Neutrophil (primary cell): ENCODE measurements around the gene HIPK1.

Experiments used
- H3K27ac ChIP-seq: fragments of 200-600 bp; sonication (generic); 2 replicates; pipeline ENCODE4 v1.5.1; 2016; ENCODE audit warnings: mild to moderate bottlenecking, moderate library complexity
- H3K27me3 ChIP-seq: fragments of 200-600 bp; sonication (generic); 2 replicates; pipeline ENCODE4 v1.6.0; 2016; ENCODE audit warnings: mild to moderate bottlenecking
- H3K36me3 ChIP-seq: fragments of 200-600 bp; sonication (generic); 2 replicates; pipeline ENCODE4 v1.5.1; 2017
- H3K4me1 ChIP-seq, 2 experiments: fragments of 200-600 bp in 1 of 2; sonication (generic) in 1 of 2; 1 replicate in 1 of 2; 2 replicates in 1 of 2; pipeline versions ENCODE4 v1.5.1 to v1.6.1; 2013 to 2016; ENCODE audit warnings: low read depth in 1 of 2, low read length in 1 of 2, mild to moderate bottlenecking in 1 of 2, moderate library complexity in 1 of 2; ENCODE audit not compliant: control insufficient read depth in 1 of 2, insufficient read depth in 1 of 2
- H3K4me3 ChIP-seq, 2 experiments: fragments of 200-600 bp in 1 of 2; sonication (generic) in 1 of 2; 1 replicate in 1 of 2; 2 replicates in 1 of 2; pipeline ENCODE4 v1.5.1; 2013 to 2016; ENCODE audit warnings: low read depth in 1 of 2, low read length in 1 of 2, mild to moderate bottlenecking in 1 of 2, moderate library complexity in 1 of 2
- H3K9me3 ChIP-seq: fragments of 200-600 bp; sonication (generic); 2 replicates; pipeline ENCODE4 v1.5.1; 2016
- TF ChIP-seq, protein P1 (sequence below): fragments of 200-600 bp; sonication (generic); IDR thresholded peaks from 2 replicates; pipeline ENCODE4 v1.5.1; 2016; ENCODE audit warnings: antibody characterized with exemption

HIPK1 gene

DNA sequence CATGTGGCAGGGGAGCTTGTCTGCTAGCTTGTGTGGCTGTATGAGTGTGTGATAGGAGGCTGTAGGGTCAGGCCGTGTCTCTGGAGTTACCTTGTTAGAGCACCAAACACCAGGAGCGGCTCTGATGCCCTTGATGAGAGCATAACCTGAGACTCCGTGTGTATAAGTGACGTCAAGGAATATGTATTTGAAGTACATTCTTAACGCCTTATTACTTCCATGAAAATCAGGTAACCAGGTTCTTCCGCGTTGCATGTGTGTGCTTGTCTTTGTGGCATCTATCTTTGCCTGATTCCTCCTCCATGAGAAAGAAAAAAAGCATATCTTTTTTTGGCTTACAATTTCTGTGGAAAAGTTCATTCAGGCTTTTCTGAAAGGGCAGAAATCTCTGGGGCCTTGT, 54.7 kb downstream of the HIPK1 start:
- Histone ChIP-seq H3K27me3 (peaks cover 30% of the 10 kb centered on the region), H3K4me3 (no peak overlapping the region), H3K27ac (no peak overlapping the region), H3K36me3 (peaks cover 13% of the 10 kb centered on the region), H3K9me3 (no peaks in the 10 kb centered on the region), H3K4me1 (peaks cover 0 to 5% of the 10 kb centered on the region in 2 experiments)
- TF ChIP-seq, protein P1, sequence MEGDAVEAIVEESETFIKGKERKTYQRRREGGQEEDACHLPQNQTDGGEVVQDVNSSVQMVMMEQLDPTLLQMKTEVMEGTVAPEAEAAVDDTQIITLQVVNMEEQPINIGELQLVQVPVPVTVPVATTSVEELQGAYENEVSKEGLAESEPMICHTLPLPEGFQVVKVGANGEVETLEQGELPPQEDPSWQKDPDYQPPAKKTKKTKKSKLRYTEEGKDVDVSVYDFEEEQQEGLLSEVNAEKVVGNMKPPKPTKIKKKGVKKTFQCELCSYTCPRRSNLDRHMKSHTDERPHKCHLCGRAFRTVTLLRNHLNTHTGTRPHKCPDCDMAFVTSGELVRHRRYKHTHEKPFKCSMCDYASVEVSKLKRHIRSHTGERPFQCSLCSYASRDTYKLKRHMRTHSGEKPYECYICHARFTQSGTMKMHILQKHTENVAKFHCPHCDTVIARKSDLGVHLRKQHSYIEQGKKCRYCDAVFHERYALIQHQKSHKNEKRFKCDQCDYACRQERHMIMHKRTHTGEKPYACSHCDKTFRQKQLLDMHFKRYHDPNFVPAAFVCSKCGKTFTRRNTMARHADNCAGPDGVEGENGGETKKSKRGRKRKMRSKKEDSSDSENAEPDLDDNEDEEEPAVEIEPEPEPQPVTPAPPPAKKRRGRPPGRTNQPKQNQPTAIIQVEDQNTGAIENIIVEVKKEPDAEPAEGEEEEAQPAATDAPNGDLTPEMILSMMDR, result no peak

DNA sequence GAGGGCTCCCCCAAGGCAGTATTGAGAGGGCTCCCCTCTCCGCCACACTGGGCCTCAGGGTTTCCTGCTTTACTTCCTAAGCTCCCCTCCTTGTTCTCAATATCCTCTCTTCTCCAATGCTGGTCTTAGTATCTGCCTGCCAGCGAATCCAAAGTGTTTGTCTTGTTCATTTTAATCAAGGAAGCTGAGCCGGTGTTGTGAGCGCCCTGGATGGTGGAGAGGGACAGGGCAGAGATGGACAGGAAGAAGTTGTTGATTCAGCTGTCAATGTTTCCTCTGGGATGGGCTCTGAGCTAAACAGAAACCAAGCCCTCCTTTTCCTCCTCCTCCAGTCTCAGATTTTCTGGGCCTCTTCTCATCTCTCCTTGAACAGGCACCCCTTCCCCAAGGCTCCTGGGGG, 55.6 kb downstream of the HIPK1 start:
- Histone ChIP-seq H3K4me1 (peaks cover 0 to 5% of the 10 kb centered on the region in 2 experiments), H3K4me3 (no peak overlapping the region), H3K27ac (no peak overlapping the region), H3K27me3 (peaks cover 35% of the 10 kb centered on the region), H3K36me3 (peaks cover 13% of the 10 kb centered on the region), H3K9me3 (no peaks in the 10 kb centered on the region)
- TF ChIP-seq, protein P1, result no peak

- Histone ChIP-seq H3K27me3 (peaks cover 35% of the 10 kb centered on the region), H3K27ac (no peak overlapping the region), H3K36me3 (no peaks in the 10 kb centered on the region), H3K4me1 (peaks cover 0 to 5% of the 10 kb centered on the region in 2 experiments), H3K4me3 (no peak overlapping the region), H3K9me3 (no peaks in the 10 kb centered on the region)
- TF ChIP-seq, protein P1, result no peak
Measured at GRCh38 chr1:113986802-113987201, 57.7 kb downstream of the HIPK1 start.

DNA sequence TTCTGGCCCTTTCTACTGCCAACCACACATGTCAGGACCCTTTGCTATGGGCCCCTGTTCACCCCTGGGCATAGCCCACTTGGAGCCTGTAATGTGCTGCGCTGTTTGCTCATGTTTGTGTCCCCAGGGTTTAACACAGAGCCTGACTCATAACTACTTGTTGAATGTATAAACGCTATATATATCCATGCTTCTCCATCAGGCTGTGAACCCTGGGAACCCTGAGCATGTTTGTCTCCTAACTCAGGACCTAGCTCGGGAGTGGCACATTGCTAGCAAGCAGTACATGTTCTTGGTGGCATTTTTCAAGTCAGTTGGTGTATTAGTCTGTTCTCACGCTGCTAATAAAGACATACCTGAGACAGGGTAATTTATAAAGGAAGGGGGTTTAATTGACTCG, 58.1 kb downstream of the HIPK1 start:
- Histone ChIP-seq H3K36me3 (no peaks in the 10 kb centered on the region), H3K27me3 (peaks cover 31% of the 10 kb centered on the region), H3K27ac (no peak overlapping the region), H3K4me3 (no peak overlapping the region), H3K4me1 (peaks cover 0 to 5% of the 10 kb centered on the region in 2 experiments), H3K9me3 (no peaks in the 10 kb centered on the region)
- TF ChIP-seq, protein P1, result no peak

- TF ChIP-seq, protein P1, result no peak
- Histone ChIP-seq H3K27ac (no peak overlapping the region), H3K36me3 (no peaks in the 10 kb centered on the region), H3K27me3 (peaks cover 5% of the 10 kb centered on the region), H3K9me3 (no peaks in the 10 kb centered on the region), H3K4me1 (no peaks in the 10 kb centered on the region), H3K4me3 (no peak overlapping the region)
Measured at GRCh38 chr1:113990530-113990929, 61.4 kb downstream of the HIPK1 start.

- no peaks in the 10 kb centered on the region for H3K36me3 ChIP-seq
- H3K9me3 ChIP-seq, result no peaks in the 10 kb centered on the region
- no peaks in the 10 kb centered on the region for H3K4me1 ChIP-seq
- TF ChIP-seq, protein P1, result no peak
- H3K4me3 ChIP-seq, result no peak overlapping the region
- H3K27ac ChIP-seq, result no peak overlapping the region
- H3K27me3 ChIP-seq, result peaks cover 5% of the 10 kb centered on the region
Measured at GRCh38 chr1:113990961-113991360, 61.8 kb downstream of the HIPK1 start.
